GM23248 (cell line): ENCODE data around the gene MACROD2.

ENCODE experiments used
- EZH2 ChIP-seq: fragments of 200-600 bp; sonication (generic); IDR thresholded peaks from 2 replicates; pipeline ENCODE4 v1.6.1; 2018; ENCODE audit warnings: antibody characterized with exemption, mild to moderate bottlenecking; ENCODE audit not compliant: insufficient read depth, poor library complexity, severe bottlenecking
- EZH2phosphoT487 ChIP-seq: fragments of 200-600 bp; sonication (generic); IDR thresholded peaks from 2 replicates; pipeline ENCODE4 v1.6.1; 2018; ENCODE audit warnings: antibody characterized with exemption, moderate library complexity, mild to moderate bottlenecking, low read depth; ENCODE audit not compliant: insufficient read depth

- TF ChIP-seq EZH2phosphoT487 (no peak), EZH2 (no peak)
Observed at GRCh38 chr20:14538433-14538832, 543.1 kb downstream of the MACROD2 start.
